Sigmoid colon (tissue), 7 donors: ENCODE data around the gene SDK1. TPM values are rescaled to one million over a fixed set of nuclear protein-coding genes. Genes with fewer than 3 reads are reported as not detected.

Source experiments
- DNase-seq: peaks from one replicate; pipeline ENCODE4 v3.0.0-alpha.2; 2019
- H3K27ac ChIP-seq, 4 donors: fragments of 200-600 bp; sonication (generic); one replicate each; pipeline ENCODE4 v1.5.1; 2016 to 2019; ENCODE audit warnings: mild to moderate bottlenecking in 1 of 4
- H3K27me3 ChIP-seq, 3 donors: fragments of 200-600 bp; sonication (generic); one replicate each; pipeline ENCODE4 v1.5.1; 2019; ENCODE audit warnings: mild to moderate bottlenecking in 1 of 3
- H3K36me3 ChIP-seq, 4 donors: fragments of 200-600 bp; sonication (generic); one replicate each; pipeline ENCODE4 v1.5.1; 2016 to 2019
- H3K4me1 ChIP-seq, 4 donors: fragments of 200-600 bp; sonication (generic); one replicate each; pipeline ENCODE4 v1.5.1; 2017 to 2019
- H3K4me3 ChIP-seq, 4 donors: fragments of 200-600 bp; sonication (generic); one replicate each; pipeline ENCODE4 v1.5.1; 2017 to 2019; ENCODE audit warnings: mild to moderate bottlenecking in 2 of 4, moderate library complexity in 1 of 4
- H3K9me3 ChIP-seq, 4 donors: fragments of 200-600 bp in 3 of 4; sonication (generic) in 3 of 4; one replicate each; pipeline versions ENCODE4 v1.5.1 to v1.6.1; 2013 to 2019
- CTCF ChIP-seq, 4 experiments: fragments of 450-650 bp in 3 of 4; fragments of 200-600 bp in 1 of 4; IDR thresholded peaks; one replicate each; pipeline ENCODE4 v1.5.1; 2016 to 2019; ENCODE audit warnings: antibody characterized with exemption in 4 of 4, mild to moderate bottlenecking in 3 of 4, moderate library complexity in 2 of 4
- EP300 ChIP-seq, 4 donors: sonication (generic); formaldehyde crosslinking; IDR thresholded peaks; one replicate each; pipeline ENCODE4 v1.6.1; 2017; ENCODE audit warnings: antibody characterized with exemption in 4 of 4
- POLR2A ChIP-seq, 2 donors: fragments of 450-650 bp; IDR thresholded peaks; one replicate each; pipeline ENCODE4 v1.6.1; 2016; ENCODE audit warnings: antibody characterized with exemption in 2 of 2, mild to moderate bottlenecking in 2 of 2, moderate library complexity in 2 of 2
- POLR2AphosphoS5 ChIP-seq, 4 donors: sonication (generic); formaldehyde crosslinking; IDR thresholded peaks; one replicate each; pipeline ENCODE4 v1.6.1; 2017; ENCODE audit warnings: antibody characterized with exemption in 4 of 4
- WGBS, 2 donors: extraction: QIAGEN DNeasy Blood & Tissue Kit; methylation state at CpG; one replicate each; pipeline ENCODE4 v1.1.7; 2013; 5-methylcytosine and 5-hydroxymethylcytosine counted together
- intact Hi-C: fragments of 100-400 bp; cut with DNase I; formaldehyde crosslinking; loops from one replicate; pipeline ENCODE4 v1.15.1; 2023
- polyA plus RNA-seq, 3 donors: library from polyadenylated mRNA; stranded (reverse); fragments of 200-250 nt; gene quantifications; one replicate each; pipeline ENCODE4 v1.2.3, GENCODE V29; 2013
- total RNA-seq, 4 donors: library from RNA; depleted of rRNA; stranded (reverse); fragments of >200 nt; gene quantifications; one replicate each; pipeline ENCODE4 v1.1.0, GENCODE V29; 2016
- donor health status: healthy with polysubstance abuse.
- donor health status: Bipolar disorder and iron deficiency.
- donor health status: healthy.

The SDK1 gene
- total and polyA plus RNA-seq, 7 donors = under 0.01 to 23.0 (median 10.0) TPM; not detected in 1

GRCh38 chr7:4245866-4246470 lies 944.9 kb downstream of the SDK1 start:
- TF ChIP-seq EP300 (IDR thresholded peaks at IDR 0.05) = no peak
- TF ChIP-seq POLR2AphosphoS5 (IDR thresholded peaks at IDR 0.05) = no peak
- no peak for TF ChIP-seq CTCF (IDR thresholded peaks at IDR 0.05)
- TF ChIP-seq POLR2A (IDR thresholded peaks at IDR 0.05) = no peak
- H3K4me3 ChIP-seq = no peak overlapping the region
- H3K9me3 ChIP-seq = peaks cover 0 to 4% (median 2%) of the 10 kb centered on the region in 4 donors
- H3K27me3 ChIP-seq = no peaks in the 10 kb centered on the region
- no peak overlapping the region for H3K27ac ChIP-seq
- intact Hi-C loops = no loop called here
- no peak for DNase-seq
- 90 to 91% methylated on average over 12 of the region's 12 CpGs for WGBS, 2 donors
- no peaks in the 10 kb centered on the region for H3K4me1 ChIP-seq
- H3K36me3 ChIP-seq = peaks cover 0 to 24% (median 3%) of the 10 kb centered on the region in 4 donors

- Histone ChIP-seq H3K9me3 (peaks cover 0 to 6% (median 4%) of the 10 kb centered on the region in 4 donors), H3K36me3 (peaks cover 0 to 23% (median 3%) of the 10 kb centered on the region in 4 donors), H3K4me3 (no peak overlapping the region), H3K27ac (no peak overlapping the region), H3K27me3 (no peaks in the 10 kb centered on the region), H3K4me1 (no peaks in the 10 kb centered on the region)
- WGBS, 2 donors = 81 to 82% methylated on average over 11 of the region's 11 CpGs
- no peak for DNase-seq
- intact Hi-C loops = no loop called here
- TF ChIP-seq EP300 (IDR thresholded peaks at IDR 0.05) = no peak
- no peak for TF ChIP-seq CTCF (IDR thresholded peaks at IDR 0.05)
- no peak for TF ChIP-seq POLR2AphosphoS5 (IDR thresholded peaks at IDR 0.05)
- no peak for TF ChIP-seq POLR2A (IDR thresholded peaks at IDR 0.05)
These were observed 945.5 kb downstream of the SDK1 start for GRCh38 chr7:4246536-4246935.

- H3K4me3 ChIP-seq = no peak overlapping the region
- 75 to 77% methylated on average over 27 of the region's 27 CpGs for WGBS, 2 donors
- H3K27ac ChIP-seq = no peak overlapping the region
- H3K27me3 ChIP-seq = no peaks in the 10 kb centered on the region
- peaks cover 0 to 15% (median 0%) of the 10 kb centered on the region in 4 donors for H3K36me3 ChIP-seq
- no peaks in the 10 kb centered on the region for H3K4me1 ChIP-seq
- peaks cover 0 to 7% (median 5%) of the 10 kb centered on the region in 4 donors for H3K9me3 ChIP-seq
- peak; percentile 41 for DNase-seq
- intact Hi-C loops = no loop called here
- TF ChIP-seq EP300 (IDR thresholded peaks at IDR 0.05) = no peak
- no peak for TF ChIP-seq CTCF (IDR thresholded peaks at IDR 0.05)
- no peak for TF ChIP-seq POLR2A (IDR thresholded peaks at IDR 0.05)
- TF ChIP-seq POLR2AphosphoS5 (IDR thresholded peaks at IDR 0.05) = no peak
These were observed 946.2 kb downstream of the SDK1 start for GRCh38 chr7:4247106-4247876.

- Histone ChIP-seq H3K27me3 (no peaks in the 10 kb centered on the region), H3K9me3 (peaks cover 0 to 7% (median 6%) of the 10 kb centered on the region in 4 donors), H3K27ac (no peak overlapping the region), H3K4me1 (no peaks in the 10 kb centered on the region), H3K4me3 (no peak overlapping the region), H3K36me3 (peaks cover 0 to 10% (median 0%) of the 10 kb centered on the region in 4 donors)
- WGBS, 2 donors = 64 to 77% methylated on average over 4 of the region's 4 CpGs
- TF ChIP-seq CTCF (IDR thresholded peaks at IDR 0.05) (no peak), POLR2A (IDR thresholded peaks at IDR 0.05) (no peak), POLR2AphosphoS5 (IDR thresholded peaks at IDR 0.05) (no peak), EP300 (IDR thresholded peaks at IDR 0.05) (no peak)
- no peak for DNase-seq
- intact Hi-C loops = no loop called here
These were observed 947.2 kb downstream of the SDK1 start for GRCh38 chr7:4248295-4248694.
